DND-41 (cell line): ENCODE data around the gene FHL3.

ENCODE experiments used
- CTCF ChIP-seq: IDR thresholded peaks from 2 replicates; pipeline ENCODE4 v1.5.1; 2012; ENCODE audit warnings: borderline replicate concordance, low read length, moderate library complexity, mild to moderate bottlenecking; ENCODE audit not compliant: poor library complexity, severe bottlenecking; ENCODE audit errors: extremely low read depth
- EZH2 ChIP-seq: IDR thresholded peaks from 3 replicates; pipeline ENCODE4 v1.6.1; 2012; ENCODE audit warnings: borderline replicate concordance, low read depth, mild to moderate bottlenecking, moderate library complexity, low read length, inconsistent platforms; ENCODE audit not compliant: severe bottlenecking

GRCh38 chr1:38005195-38006007 is at the start of gene FHL3:
- no peak for TF ChIP-seq CTCF
- TF ChIP-seq EZH2: no peak
